ENCODE results near the gene BMPR1A. TPM values are rescaled to one million over a fixed set of nuclear protein-coding genes. Genes with fewer than 3 reads are reported as not detected.

Gene BMPR1A
- total RNA-seq, 2 experiments from 2014 or later = 0.47 to 1.1 TPM

GRCh38 chr10:86758189-86759072 is 2.0 kb downstream of the BMPR1A start:
- Histone ChIP-seq H3K9me2 (ENCODE audit: insufficient read depth, low read length) (no peaks in the 10 kb centered on the region), H3K36me3 (ENCODE audit: insufficient read depth, low read length) (no peaks in the 10 kb centered on the region), H3K27ac (ENCODE audit: low read depth, low read length, poor library complexity, severe bottlenecking) (no peak overlapping the region), H3K4me1 (ENCODE audit: insufficient read depth, low read length, poor library complexity, severe bottlenecking) (no peaks in the 10 kb centered on the region), H3K4me2 (ENCODE audit: low read length) (no peak overlapping the region), H3K79me2 (ENCODE audit: insufficient read depth, low read depth, low read length) (no peaks in the 10 kb centered on the region), H3K9me3 (ENCODE audit: low read length) (no peaks in the 10 kb centered on the region), H2AFZ (ENCODE audit: low read length) (no peak overlapping the region), H3K4me3 (ENCODE audit: low read depth, low read length, poor library complexity, severe bottlenecking) (no peak overlapping the region), H4K20me1 (ENCODE audit: insufficient read depth, low read length) (no peaks in the 10 kb centered on the region)
- ChIA-PET CTCF (ENCODE audit: unreplicated experiment) (no interaction called here), POLR2A (interaction anchor here (0.5 to 0.9 kb wide), 3 partner anchors 10 to 399 kb away, joined by 3 read pairs; no protein-coding TSS in a partner anchor)
- DNase-seq (ENCODE audit: low spot score) = no peak
- intact Hi-C loops (cut with micrococcal nuclease; ENCODE audit: unreplicated experiment) = no loop called here
- TF ChIP-seq EZH2phosphoT487 (IDR thresholded peaks at IDR 0.05; ENCODE audit: borderline replicate concordance, low read depth, low read length) = no peak; the same call in none of the 2 replicates
- TF ChIP-seq CTCF (conservative IDR thresholded peaks at IDR 0.05; ENCODE audit: low read length) = no peak
- BruUV-seq (replicated peaks) = no TSS peak

- intact Hi-C loops (cut with micrococcal nuclease; ENCODE audit: unreplicated experiment) = no loop called here
- H3K27ac ChIP-seq (ENCODE audit: low read depth, low read length, poor library complexity, severe bottlenecking) = no peak overlapping the region
- no peaks in the 10 kb centered on the region for H3K4me1 ChIP-seq (ENCODE audit: insufficient read depth, low read length, poor library complexity, severe bottlenecking)
- POLR2A ChIA-PET = no interaction called here
- CTCF ChIA-PET (ENCODE audit: unreplicated experiment) = no interaction called here
- no peaks in the 10 kb centered on the region for H4K20me1 ChIP-seq (ENCODE audit: insufficient read depth, low read length)
- H3K36me3 ChIP-seq (ENCODE audit: insufficient read depth, low read length) = no peaks in the 10 kb centered on the region
- BruUV-seq (replicated peaks) = no TSS peak
- TF ChIP-seq CTCF (conservative IDR thresholded peaks at IDR 0.05; ENCODE audit: low read length) = no peak
- no peak for TF ChIP-seq EZH2phosphoT487 (IDR thresholded peaks at IDR 0.05; ENCODE audit: borderline replicate concordance, low read depth, low read length)
- H3K9me2 ChIP-seq (ENCODE audit: insufficient read depth, low read length) = no peaks in the 10 kb centered on the region
- no peak for DNase-seq (ENCODE audit: low spot score)
- no peak overlapping the region for H3K4me3 ChIP-seq (ENCODE audit: low read depth, low read length, poor library complexity, severe bottlenecking)
- H2AFZ ChIP-seq (ENCODE audit: low read length) = no peak overlapping the region
- no peaks in the 10 kb centered on the region for H3K9me3 ChIP-seq (ENCODE audit: low read length)
- H3K79me2 ChIP-seq (ENCODE audit: insufficient read depth, low read depth, low read length) = no peaks in the 10 kb centered on the region
- no peak overlapping the region for H3K4me2 ChIP-seq (ENCODE audit: low read length)
Observed at GRCh38 chr10:86759073-86759672, 2.8 kb downstream of the BMPR1A start.

GRCh38 chr10:86763404-86763803 is 7.0 kb downstream of the BMPR1A start:
- no peaks in the 10 kb centered on the region for H3K4me1 ChIP-seq (ENCODE audit: insufficient read depth, low read length, poor library complexity, severe bottlenecking)
- intact Hi-C loops (cut with micrococcal nuclease; ENCODE audit: unreplicated experiment) = no loop called here
- CTCF ChIA-PET (ENCODE audit: unreplicated experiment) = no interaction called here

More at GRCh38 chr10:86763404-86763803, 7.0 kb downstream of the BMPR1A start:
- H3K27ac ChIP-seq (ENCODE audit: low read depth, low read length, poor library complexity, severe bottlenecking) = no peak overlapping the region
- POLR2A ChIA-PET = interaction anchor here (0.7 kb wide), 1 partner anchor 29 kb away, joined by 3 read pairs; no protein-coding TSS in a partner anchor
- H4K20me1 ChIP-seq (ENCODE audit: insufficient read depth, low read length) = no peaks in the 10 kb centered on the region
- no peak for TF ChIP-seq EZH2phosphoT487 (IDR thresholded peaks at IDR 0.05; ENCODE audit: borderline replicate concordance, low read depth, low read length)
- TF ChIP-seq CTCF (conservative IDR thresholded peaks at IDR 0.05; ENCODE audit: low read length) = no peak
- H3K36me3 ChIP-seq (ENCODE audit: insufficient read depth, low read length) = no peaks in the 10 kb centered on the region
- H3K4me2 ChIP-seq (ENCODE audit: low read length) = no peak overlapping the region
- H2AFZ ChIP-seq (ENCODE audit: low read length) = no peak overlapping the region
- no peaks in the 10 kb centered on the region for H3K9me2 ChIP-seq (ENCODE audit: insufficient read depth, low read length)
- H3K9me3 ChIP-seq (ENCODE audit: low read length) = no peaks in the 10 kb centered on the region
- no peak for DNase-seq (ENCODE audit: low spot score)
- BruUV-seq (replicated peaks) = no TSS peak
- H3K79me2 ChIP-seq (ENCODE audit: insufficient read depth, low read depth, low read length) = no peaks in the 10 kb centered on the region
- no peak overlapping the region for H3K4me3 ChIP-seq (ENCODE audit: low read depth, low read length, poor library complexity, severe bottlenecking)

Measured in OCI-LY7 (cell line).